HFFc6 (cell line): ENCODE measurements around the gene TOPAZ1. TPM values are rescaled to one million over a fixed set of nuclear protein-coding genes. Genes with fewer than 3 reads are reported as not detected.

Source experiments
- DNase-seq: peaks from one replicate; pipeline ENCODE4 v3.0.0-alpha.2; 2018
- H3K27ac Mint-ChIP-seq: 2 replicates; pipeline ENCODE4 v1.8.0; 2020; ENCODE audit warnings: mild to moderate bottlenecking, mixed read lengths
- H3K27me3 Mint-ChIP-seq: 2 replicates; pipeline ENCODE4 v1.8.0; 2021; ENCODE audit warnings: mild to moderate bottlenecking, moderate library complexity, mixed read lengths; ENCODE audit not compliant: insufficient read depth
- H3K36me3 Mint-ChIP-seq: 2 replicates; pipeline ENCODE4 v1.8.0; 2021; ENCODE audit warnings: low read depth, mixed read lengths
- H3K4me1 Mint-ChIP-seq: 2 replicates; pipeline ENCODE4 v1.8.0; 2020; ENCODE audit warnings: low read depth, mixed read lengths
- H3K4me3 Mint-ChIP-seq: 2 replicates; pipeline ENCODE4 v1.8.0; 2020; ENCODE audit warnings: mild to moderate bottlenecking, moderate library complexity, mixed read lengths
- H3K9me3 Mint-ChIP-seq: 2 replicates; pipeline ENCODE4 v1.8.0; 2020; ENCODE audit warnings: mild to moderate bottlenecking, mixed read lengths
- long read RNA-seq: library from polyadenylated mRNA; unstranded; transcript quantifications from one replicate; pipeline ENCODE4 v2.0.0, GENCODE V29; 2019
- total RNA-seq, 6 experiments: library from RNA; stranded (reverse); fragmentation: NEBNext Ultra II Directional; extraction: Animal tissue kit (Norgen Biotek cat#: 25700); gene quantifications; 2 replicates in 1 of 6; 3 replicates in 5 of 6; pipeline ENCODE4 v1.2.3, GENCODE V29; 2021
- TF ChIP-seq, protein P1 (sequence below): fragments of 200-600 bp; sonication (generic); IDR thresholded peaks from 2 replicates; pipeline ENCODE4 v1.5.0; 2021; ENCODE audit warnings: antibody characterized with exemption, mild to moderate bottlenecking

Gene TOPAZ1
- total RNA-seq = not detected
- long read RNA-seq = 0 reads

DNA sequence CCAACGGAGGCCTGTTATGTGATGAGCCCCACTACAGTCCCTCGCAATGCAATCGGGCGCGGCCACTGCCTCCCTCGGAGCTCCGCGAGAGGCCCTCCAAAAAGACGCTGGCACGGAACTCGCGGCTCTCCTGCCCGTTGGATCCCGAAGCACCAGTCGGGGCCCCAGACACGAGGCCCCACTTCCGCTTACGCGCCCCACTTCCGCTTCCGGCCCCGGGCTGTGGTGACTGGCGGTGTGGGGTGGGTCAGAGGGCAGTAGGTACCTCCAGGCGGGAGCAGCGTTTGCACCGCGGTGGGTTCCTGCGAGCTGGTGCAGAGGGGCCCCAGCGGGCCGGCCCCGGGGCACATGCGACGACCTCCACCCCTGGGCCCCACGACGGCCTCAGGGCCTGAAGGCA lies at the start of gene TOPAZ1:
Gene TOPAZ1, plus strand, starts transcription at position 181 of the 400 bp plus-strand sequence. Its CDS starts 168 bp downstream, at position 349.
- H3K4me1 Mint-ChIP-seq = no peaks in the 10 kb centered on the region
- TF ChIP-seq, protein P1, sequence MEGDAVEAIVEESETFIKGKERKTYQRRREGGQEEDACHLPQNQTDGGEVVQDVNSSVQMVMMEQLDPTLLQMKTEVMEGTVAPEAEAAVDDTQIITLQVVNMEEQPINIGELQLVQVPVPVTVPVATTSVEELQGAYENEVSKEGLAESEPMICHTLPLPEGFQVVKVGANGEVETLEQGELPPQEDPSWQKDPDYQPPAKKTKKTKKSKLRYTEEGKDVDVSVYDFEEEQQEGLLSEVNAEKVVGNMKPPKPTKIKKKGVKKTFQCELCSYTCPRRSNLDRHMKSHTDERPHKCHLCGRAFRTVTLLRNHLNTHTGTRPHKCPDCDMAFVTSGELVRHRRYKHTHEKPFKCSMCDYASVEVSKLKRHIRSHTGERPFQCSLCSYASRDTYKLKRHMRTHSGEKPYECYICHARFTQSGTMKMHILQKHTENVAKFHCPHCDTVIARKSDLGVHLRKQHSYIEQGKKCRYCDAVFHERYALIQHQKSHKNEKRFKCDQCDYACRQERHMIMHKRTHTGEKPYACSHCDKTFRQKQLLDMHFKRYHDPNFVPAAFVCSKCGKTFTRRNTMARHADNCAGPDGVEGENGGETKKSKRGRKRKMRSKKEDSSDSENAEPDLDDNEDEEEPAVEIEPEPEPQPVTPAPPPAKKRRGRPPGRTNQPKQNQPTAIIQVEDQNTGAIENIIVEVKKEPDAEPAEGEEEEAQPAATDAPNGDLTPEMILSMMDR = no peak
- no peaks in the 10 kb centered on the region for H3K36me3 Mint-ChIP-seq
- no peaks in the 10 kb centered on the region; the same call in 1 of the 2 replicates for H3K9me3 Mint-ChIP-seq
- DNase-seq = no peak
- H3K27ac Mint-ChIP-seq = no peak within 1 kb of the TSS
- no peak within 1 kb of the TSS for H3K4me3 Mint-ChIP-seq
- H3K27me3 Mint-ChIP-seq = peaks cover 18% of the 10 kb centered on the region

DNA sequence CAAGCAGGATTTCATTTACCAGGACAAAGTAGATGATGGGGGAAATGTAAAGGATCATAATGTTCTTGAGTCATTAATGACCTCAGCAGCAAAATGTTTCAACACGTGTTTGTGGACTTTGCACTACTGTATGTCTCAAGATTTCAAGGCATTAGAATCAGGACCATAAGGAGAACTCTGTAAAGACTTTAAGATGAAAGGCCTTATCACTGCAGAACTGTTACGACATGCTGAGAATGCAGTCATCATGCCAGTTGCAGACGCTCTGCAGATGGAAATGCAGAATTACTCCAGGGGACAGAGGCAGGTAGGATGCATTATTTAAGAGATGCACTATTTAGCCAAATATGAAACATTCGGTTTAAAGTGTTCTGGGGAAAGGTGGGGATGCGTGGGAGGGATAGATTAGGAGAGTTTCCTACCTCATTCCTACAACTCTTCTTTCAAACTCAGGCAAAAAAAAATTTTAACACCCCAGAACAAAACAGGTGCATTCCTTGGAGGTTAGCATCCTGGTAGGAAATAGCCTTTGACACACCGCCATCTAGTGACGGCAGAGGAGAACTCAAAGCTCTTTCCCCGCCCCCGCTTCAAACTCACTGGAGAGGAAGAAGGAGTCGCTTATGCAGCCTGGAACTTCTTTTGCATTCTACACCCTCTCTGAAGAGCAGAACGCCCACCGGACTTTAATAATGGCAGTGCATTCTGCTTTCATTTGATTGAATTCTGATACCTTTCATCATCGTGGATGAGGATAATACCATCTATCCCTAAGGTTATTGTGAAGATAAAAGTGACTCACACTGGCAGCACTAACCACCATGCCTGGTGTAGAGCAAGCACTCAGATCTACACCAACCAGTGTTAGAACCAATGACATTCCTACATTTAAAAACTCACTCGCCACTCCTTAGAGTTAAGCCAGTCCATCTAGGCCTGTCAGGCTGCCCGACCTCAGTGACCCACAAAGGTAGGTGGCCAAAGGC lies 43.1 kb upstream of the TOPAZ1 start:
- Mint-ChIP-seq H3K27me3 (peaks cover 10% of the 10 kb centered on the region; the same call in 1 of the 2 replicates), H3K27ac (no peak overlapping the region), H3K4me1 (peaks cover 9% of the 10 kb centered on the region), H3K36me3 (no peaks in the 10 kb centered on the region), H3K4me3 (no peak overlapping the region), H3K9me3 (no peaks in the 10 kb centered on the region)
- DNase-seq = peak; percentile 61
- TF ChIP-seq, protein P1 = peak; percentile 91

DNA sequence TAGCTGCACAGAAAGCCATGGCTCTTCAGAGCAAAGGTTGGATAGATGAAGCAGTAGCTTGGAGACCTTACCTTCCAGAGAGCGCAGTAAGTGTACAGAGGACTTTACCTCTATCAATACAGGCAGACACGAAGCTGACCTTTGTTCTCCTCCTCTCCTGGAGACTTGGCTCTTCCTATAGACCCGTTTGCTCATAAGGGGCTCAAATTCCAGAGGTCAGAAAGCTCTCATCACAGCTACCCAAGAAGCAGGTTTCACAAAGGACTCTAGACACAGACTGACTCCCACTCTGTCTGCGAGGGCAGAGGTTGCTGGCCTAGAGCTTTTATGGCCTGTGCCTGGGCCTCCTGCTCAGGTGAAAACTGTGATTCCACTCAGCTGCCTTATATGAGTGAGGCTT lies 35.4 kb upstream of the TOPAZ1 start:
- Mint-ChIP-seq H3K27ac (no peak overlapping the region), H3K4me1 (peaks cover 9% of the 10 kb centered on the region; the same call in 1 of the 2 replicates), H3K9me3 (no peaks in the 10 kb centered on the region), H3K27me3 (peaks cover 22% of the 10 kb centered on the region), H3K4me3 (no peak overlapping the region), H3K36me3 (no peaks in the 10 kb centered on the region)
- TF ChIP-seq, protein P1 = no peak
- DNase-seq = no peak

DNA sequence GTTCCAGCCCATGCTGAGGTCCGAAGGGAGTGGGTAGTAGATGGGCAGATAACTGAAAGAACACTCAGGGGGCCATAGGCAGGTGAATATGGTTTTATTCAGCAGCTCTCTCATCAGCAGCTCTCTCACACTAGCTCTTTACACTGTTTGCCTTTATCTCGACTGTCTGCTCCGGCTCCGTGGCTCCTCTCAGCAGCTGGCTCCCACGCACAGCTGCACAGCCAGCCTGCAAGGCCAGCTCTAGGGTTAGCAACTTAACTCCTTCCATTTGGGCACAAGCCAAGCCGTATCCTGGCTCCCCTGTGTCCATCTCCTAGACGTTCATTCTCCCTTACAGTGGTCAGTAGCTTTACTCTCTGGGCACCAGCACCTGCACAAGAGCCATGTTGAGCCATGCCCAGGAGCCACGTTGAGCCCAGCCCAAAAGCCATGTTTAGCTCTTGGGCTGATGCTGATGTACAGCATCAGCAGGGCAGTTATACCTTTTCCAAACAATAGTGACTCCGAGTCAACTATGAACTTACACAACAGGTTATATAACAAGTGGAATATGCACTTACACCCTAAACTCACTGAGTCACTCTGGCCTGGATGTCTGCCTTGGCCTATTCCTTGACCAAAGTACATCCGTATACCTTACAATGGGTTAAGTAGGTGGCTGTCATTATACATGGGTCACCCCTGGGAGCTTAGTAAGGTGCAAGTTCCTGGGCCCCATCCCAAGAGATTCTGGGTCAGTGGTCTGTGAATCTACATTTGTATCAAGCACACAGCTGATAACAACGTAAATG lies 34.6 kb upstream of the TOPAZ1 start:
- Mint-ChIP-seq H3K9me3 (no peaks in the 10 kb centered on the region), H3K4me3 (no peak overlapping the region), H3K27me3 (peaks cover 22% of the 10 kb centered on the region), H3K4me1 (peaks cover 9% of the 10 kb centered on the region; the same call in 1 of the 2 replicates), H3K36me3 (no peaks in the 10 kb centered on the region), H3K27ac (no peak overlapping the region)
- DNase-seq = no peak
- TF ChIP-seq, protein P1 = no peak

DNA sequence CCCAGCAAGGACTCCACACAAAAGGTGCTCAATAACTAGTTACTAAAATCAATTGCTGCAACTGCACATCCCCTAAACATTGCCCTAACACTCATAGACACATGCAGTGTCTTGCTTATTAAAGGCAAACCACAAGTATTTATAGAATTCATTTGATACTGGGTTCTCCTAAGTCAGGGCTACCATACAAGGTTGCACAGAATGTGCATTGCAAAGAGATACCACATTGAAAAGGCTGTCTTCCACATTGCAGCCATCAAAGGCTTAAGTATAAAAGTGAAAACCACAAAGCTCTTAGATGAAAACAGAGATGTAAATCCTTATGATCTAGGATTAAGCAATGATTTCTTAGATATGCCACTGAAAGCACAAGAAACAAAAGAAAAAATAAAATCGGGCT lies 33.6 kb upstream of the TOPAZ1 start:
- DNase-seq = peak; percentile 4
- TF ChIP-seq, protein P1 = no peak
- Mint-ChIP-seq H3K4me1 (peaks cover 9% of the 10 kb centered on the region; the same call in 1 of the 2 replicates), H3K4me3 (no peak overlapping the region), H3K27ac (no peak overlapping the region), H3K27me3 (peaks cover 22% of the 10 kb centered on the region), H3K9me3 (no peaks in the 10 kb centered on the region), H3K36me3 (no peaks in the 10 kb centered on the region)
